ENCODE data around the gene XRCC4.

DNA sequence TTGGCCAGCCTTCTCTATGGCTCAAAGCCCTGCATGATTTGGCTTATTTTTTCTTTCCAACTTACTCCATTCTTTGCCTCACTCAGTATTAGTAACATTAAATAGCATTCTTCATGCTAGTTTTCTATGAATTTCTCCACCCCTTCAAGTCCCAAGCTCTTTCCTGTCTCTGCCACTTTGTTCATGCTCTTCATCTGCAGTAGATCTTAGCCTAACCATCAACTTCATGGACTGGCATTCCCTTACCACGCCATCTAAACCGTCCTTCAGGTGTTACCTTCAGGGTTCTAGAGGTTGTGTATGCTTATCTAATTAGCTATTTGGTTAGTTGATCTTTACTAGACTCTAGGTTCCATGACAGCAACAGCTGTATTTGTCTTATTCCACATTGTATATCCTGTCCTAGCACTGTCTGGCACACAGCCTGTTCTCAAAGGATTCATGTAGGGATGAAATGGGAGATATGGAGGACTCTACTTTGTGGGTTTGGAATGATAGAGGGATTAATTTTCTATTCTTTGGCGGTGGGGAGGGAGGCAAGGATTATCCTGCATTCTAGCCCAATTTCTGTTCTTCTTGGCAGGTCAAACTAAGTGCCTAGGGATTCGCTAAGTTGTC, 26.5 kb upstream of the XRCC4 start:
- TF ChIP-seq GABPA (IDR thresholded peaks at IDR 0.05 in 1 of 2, conservative IDR thresholded peaks at IDR 0.05 in 1 of 2) (no peak), YY1 (IDR thresholded peaks at IDR 0.05) (no peak), CTCF (IDR thresholded peaks at IDR 0.05; ENCODE audit: low read depth, low read length, missing input control) (no peak), EGR1 (IDR thresholded peaks at IDR 0.05; ENCODE audit: low read depth in 2 of 2) (no peak), TAF1 (conservative IDR thresholded peaks at IDR 0.05) (no peak), RAD21 (IDR thresholded peaks at IDR 0.05) (no peak), RXRA (IDR thresholded peaks at IDR 0.05) (no peak), JUND (IDR thresholded peaks at IDR 0.05) (no peak), HNF4A (conservative IDR thresholded peaks at IDR 0.05) (no peak)
- TF ChIP-seq, protein P1, sequence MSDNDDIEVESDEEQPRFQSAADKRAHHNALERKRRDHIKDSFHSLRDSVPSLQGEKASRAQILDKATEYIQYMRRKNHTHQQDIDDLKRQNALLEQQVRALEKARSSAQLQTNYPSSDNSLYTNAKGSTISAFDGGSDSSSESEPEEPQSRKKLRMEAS (IDR thresholded peaks at IDR 0.05), result no peak
- TF ChIP-seq, protein P2, sequence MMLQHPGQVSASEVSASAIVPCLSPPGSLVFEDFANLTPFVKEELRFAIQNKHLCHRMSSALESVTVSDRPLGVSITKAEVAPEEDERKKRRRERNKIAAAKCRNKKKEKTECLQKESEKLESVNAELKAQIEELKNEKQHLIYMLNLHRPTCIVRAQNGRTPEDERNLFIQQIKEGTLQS (IDR thresholded peaks at IDR 0.05), result no peak
